Measurements from ENCODE around the gene DPP6.

DPP6 gene

GRCh38 chr7:154509192-154509591 lies 457.0 kb downstream of the DPP6 start:
- FAIRE-seq = no peak
- TF ChIP-seq POLR2AphosphoS5 (IDR thresholded peaks at IDR 0.05; ENCODE audit: low read depth, low read length) (no peak), SPI1 (IDR thresholded peaks at IDR 0.05; ENCODE audit: low read depth, low read length) (no peak)

GRCh38 chr7:154512121-154512833 lies 460.1 kb downstream of the DPP6 start:
- DNase-seq (ENCODE audit: insufficient read length, low spot score) = no peak
- TF ChIP-seq POU2F2 (IDR thresholded peaks at IDR 0.05; ENCODE audit: low read depth, low read length) (no peak), POLR2A (IDR thresholded peaks at IDR 0.05; ENCODE audit: low read depth, low read length) (no peak), PAX5 (IDR thresholded peaks at IDR 0.05; ENCODE audit: insufficient read depth, low read length, severe bottlenecking) (no peak), POLR2AphosphoS5 (IDR thresholded peaks at IDR 0.05; ENCODE audit: low read depth, low read length) (no peak), SPI1 (IDR thresholded peaks at IDR 0.05; ENCODE audit: low read depth, low read length) (no peak), TAF1 (IDR thresholded peaks at IDR 0.05; ENCODE audit: low read depth, low read length) (no peak)
- no peak for FAIRE-seq

More at GRCh38 chr7:154509192-154509591, 457.0 kb downstream of the DPP6 start:
- DNase-seq (ENCODE audit: insufficient read length, low spot score) = no peak

- TF ChIP-seq TAF1 (IDR thresholded peaks at IDR 0.05; ENCODE audit: low read depth, low read length) = no peak
- no peak for TF ChIP-seq POLR2A (IDR thresholded peaks at IDR 0.05; ENCODE audit: low read depth, low read length)
- TF ChIP-seq POU2F2 (IDR thresholded peaks at IDR 0.05; ENCODE audit: low read depth, low read length) = no peak
- TF ChIP-seq POLR2AphosphoS5 (IDR thresholded peaks at IDR 0.05; ENCODE audit: low read depth, low read length) = no peak
- TF ChIP-seq PAX5 (IDR thresholded peaks at IDR 0.05; ENCODE audit: insufficient read depth, low read length, severe bottlenecking) = no peak
- TF ChIP-seq SPI1 (IDR thresholded peaks at IDR 0.05; ENCODE audit: low read depth, low read length) = no peak
- FAIRE-seq (no peak), DNase-seq (ENCODE audit: insufficient read length, low spot score) (no peak)
These were observed 465.6 kb downstream of the DPP6 start for GRCh38 chr7:154517768-154518167.

GRCh38 chr7:154519229-154519628 lies 467.0 kb downstream of the DPP6 start:
- FAIRE-seq = no peak
- no peak for DNase-seq (ENCODE audit: insufficient read length, low spot score)
- no peak for TF ChIP-seq POLR2A (IDR thresholded peaks at IDR 0.05; ENCODE audit: low read depth, low read length)
- no peak for TF ChIP-seq POU2F2 (IDR thresholded peaks at IDR 0.05; ENCODE audit: low read depth, low read length)
- no peak for TF ChIP-seq TAF1 (IDR thresholded peaks at IDR 0.05; ENCODE audit: low read depth, low read length)
- TF ChIP-seq PAX5 (IDR thresholded peaks at IDR 0.05; ENCODE audit: insufficient read depth, low read length, severe bottlenecking) = no peak
- no peak for TF ChIP-seq SPI1 (IDR thresholded peaks at IDR 0.05; ENCODE audit: low read depth, low read length)
- TF ChIP-seq POLR2AphosphoS5 (IDR thresholded peaks at IDR 0.05; ENCODE audit: low read depth, low read length) = no peak

GRCh38 chr7:154530136-154530535 lies 477.9 kb downstream of the DPP6 start:
- TF ChIP-seq PAX5 (IDR thresholded peaks at IDR 0.05; ENCODE audit: insufficient read depth, low read length, severe bottlenecking) (no peak), POLR2A (IDR thresholded peaks at IDR 0.05; ENCODE audit: low read depth, low read length) (no peak), POLR2AphosphoS5 (IDR thresholded peaks at IDR 0.05; ENCODE audit: low read depth, low read length) (no peak), TAF1 (IDR thresholded peaks at IDR 0.05; ENCODE audit: low read depth, low read length) (no peak), POU2F2 (IDR thresholded peaks at IDR 0.05; ENCODE audit: low read depth, low read length) (no peak), SPI1 (IDR thresholded peaks at IDR 0.05; ENCODE audit: low read depth, low read length) (no peak)
- no peak for FAIRE-seq
- DNase-seq (ENCODE audit: insufficient read length, low spot score) = no peak

- TF ChIP-seq POU2F2 (IDR thresholded peaks at IDR 0.05; ENCODE audit: low read depth, low read length) (no peak), PAX5 (IDR thresholded peaks at IDR 0.05; ENCODE audit: insufficient read depth, low read length, severe bottlenecking) (no peak)
These were observed 480.6 kb downstream of the DPP6 start for GRCh38 chr7:154532771-154533170.

GRCh38 chr7:154540596-154540995 lies 488.4 kb downstream of the DPP6 start:
- no peak for TF ChIP-seq TAF1 (IDR thresholded peaks at IDR 0.05; ENCODE audit: low read depth, low read length)
- no peak for TF ChIP-seq SPI1 (IDR thresholded peaks at IDR 0.05; ENCODE audit: low read depth, low read length)
- TF ChIP-seq POLR2AphosphoS5 (IDR thresholded peaks at IDR 0.05; ENCODE audit: low read depth, low read length) = no peak
- no peak for TF ChIP-seq POU2F2 (IDR thresholded peaks at IDR 0.05; ENCODE audit: low read depth, low read length)
- no peak for TF ChIP-seq POLR2A (IDR thresholded peaks at IDR 0.05; ENCODE audit: low read depth, low read length)
- no peak for TF ChIP-seq PAX5 (IDR thresholded peaks at IDR 0.05; ENCODE audit: insufficient read depth, low read length, severe bottlenecking)
- DNase-seq (ENCODE audit: insufficient read length, low spot score) (no peak), FAIRE-seq (no peak)

More at GRCh38 chr7:154532771-154533170, 480.6 kb downstream of the DPP6 start:
- DNase-seq (ENCODE audit: insufficient read length, low spot score) (no peak), FAIRE-seq (no peak)

GRCh38 chr7:154541606-154542005 lies 489.4 kb downstream of the DPP6 start:
- no peak for TF ChIP-seq POLR2AphosphoS5 (IDR thresholded peaks at IDR 0.05; ENCODE audit: low read depth, low read length)
- no peak for TF ChIP-seq TAF1 (IDR thresholded peaks at IDR 0.05; ENCODE audit: low read depth, low read length)
- FAIRE-seq = no peak
- no peak for DNase-seq (ENCODE audit: insufficient read length, low spot score)

- DNase-seq (ENCODE audit: insufficient read length, low spot score) (no peak), FAIRE-seq (no peak)
- TF ChIP-seq POLR2AphosphoS5 (IDR thresholded peaks at IDR 0.05; ENCODE audit: low read depth, low read length) (no peak), TAF1 (IDR thresholded peaks at IDR 0.05; ENCODE audit: low read depth, low read length) (no peak), POU2F2 (IDR thresholded peaks at IDR 0.05; ENCODE audit: low read depth, low read length) (no peak), SPI1 (IDR thresholded peaks at IDR 0.05; ENCODE audit: low read depth, low read length) (no peak), POLR2A (IDR thresholded peaks at IDR 0.05; ENCODE audit: low read depth, low read length) (no peak), PAX5 (IDR thresholded peaks at IDR 0.05; ENCODE audit: insufficient read depth, low read length, severe bottlenecking) (no peak)
These were observed 494.9 kb downstream of the DPP6 start for GRCh38 chr7:154546946-154547587.

- TF ChIP-seq POLR2AphosphoS5 (IDR thresholded peaks at IDR 0.05; ENCODE audit: low read depth, low read length) (no peak), PAX5 (IDR thresholded peaks at IDR 0.05; ENCODE audit: insufficient read depth, low read length, severe bottlenecking) (no peak), POLR2A (IDR thresholded peaks at IDR 0.05; ENCODE audit: low read depth, low read length) (no peak), POU2F2 (IDR thresholded peaks at IDR 0.05; ENCODE audit: low read depth, low read length) (no peak), TAF1 (IDR thresholded peaks at IDR 0.05; ENCODE audit: low read depth, low read length) (no peak), SPI1 (IDR thresholded peaks at IDR 0.05; ENCODE audit: low read depth, low read length) (no peak)
- DNase-seq (ENCODE audit: insufficient read length, low spot score) = no peak
- no peak for FAIRE-seq
These were observed 501.6 kb downstream of the DPP6 start for GRCh38 chr7:154553711-154554265.
